GM12878 (cell line): ENCODE data around the gene CFAP99. TPM values are rescaled to one million over a fixed set of nuclear protein-coding genes. Genes with fewer than 3 reads are reported as not detected.

Experiments
- ATAC-seq: fragments of 200-7000 bp; cut with Tn5 transposase; 3 replicates; pipeline ENCODE4 v1.9.1; 2020; ENCODE audit warnings: mild to moderate bottlenecking, moderate library complexity
- BruUV-seq: library from RNA; stranded (reverse); fragments of 400-500 nt; replicated peaks from 2 replicates; lab custom pipeline; 2021; lab: Mats Ljungman, UMichigan
- CTCF ChIA-PET: fragments of 300-600 bp; sonication (Branson Sonifier 250); formaldehyde crosslinking; extraction: SDS; loops from one replicate; lab custom pipeline; 2021; ENCODE audit warnings: inconsistent platforms; lab: Yijun Ruan, JAX
- POLR2A ChIA-PET: fragments of 350-600 bp; formaldehyde crosslinking; extraction: SDS; loops from one replicate; lab custom pipeline; 2021; ENCODE audit warnings: inconsistent platforms; lab: Charles Lee
- RAD21 ChIA-PET: fragments of 300-600 bp; sonication (Branson Sonifier 250); formaldehyde crosslinking; loops from one replicate; lab custom pipeline; 2023; ENCODE audit warnings: antibody characterized with exemption; ENCODE audit not compliant: unreplicated experiment; lab: Charles Lee
- SMC1A ChIA-PET: fragments of 300-600 bp; sonication (Branson Sonifier 250); formaldehyde crosslinking; loops from one replicate; lab custom pipeline; 2023; ENCODE audit not compliant: unreplicated experiment, uncharacterized antibody; lab: Charles Lee
- DNase-seq: peaks from one replicate; pipeline ENCODE4 v3.0.0-alpha.2; 2011; ENCODE audit warnings: low read depth, low spot score
- FAIRE-seq: peaks from 3 replicates; lab custom pipeline; 2011; peaks lifted over from hg19 to GRCh38; lab: Jason Lieb, UNC
- H2AFZ ChIP-seq: 2 replicates; pipeline ENCODE4 v1.6.0; 2011; ENCODE audit warnings: low read depth, low read length, control low read depth; ENCODE audit not compliant: control insufficient read depth
- H3K27ac ChIP-seq: 2 replicates; pipeline ENCODE4 v1.5.1; 2011; ENCODE audit warnings: control low read depth; ENCODE audit not compliant: control insufficient read depth, insufficient read depth
- H3K27me3 ChIP-seq, 2 experiments: replicated peaks in 1 of 2; 2 replicates each; pipeline versions ENCODE4 v1.6.0 to v1.6.1; 2011; ENCODE audit warnings: low read length in 1 of 2; ENCODE audit not compliant: control insufficient read depth in 2 of 2, insufficient read depth in 2 of 2
- H3K36me3 ChIP-seq, 2 experiments: 2 replicates each; pipeline ENCODE4 v1.5.1; 2011; ENCODE audit warnings: low read length in 1 of 2; ENCODE audit not compliant: control insufficient read depth in 2 of 2, insufficient read depth in 2 of 2
- H3K4me1 ChIP-seq: 2 replicates; pipeline ENCODE4 v1.6.1; 2011; ENCODE audit warnings: mild to moderate bottlenecking, low read length, moderate library complexity, mixed read lengths; ENCODE audit not compliant: control insufficient read depth, insufficient read depth
- H3K4me2 ChIP-seq: 2 replicates; pipeline ENCODE4 v1.6.0; 2011; ENCODE audit warnings: control low read depth; ENCODE audit not compliant: control insufficient read depth, insufficient read depth
- H3K4me3 ChIP-seq: fragments of 200-600 bp; sonication (generic); 2 replicates; pipeline ENCODE4 v1.5.1; 2016
- H3K79me2 ChIP-seq: 2 replicates; pipeline ENCODE4 v1.6.0; 2011; ENCODE audit warnings: low read length; ENCODE audit not compliant: control insufficient read depth, insufficient read depth
- H3K9ac ChIP-seq: 2 replicates; pipeline ENCODE4 v1.8.0; 2011; ENCODE audit warnings: low read length, control low read depth, mixed read lengths; ENCODE audit not compliant: control insufficient read depth, insufficient read depth
- H3K9me3 ChIP-seq: replicated peaks from 3 replicates; pipeline ENCODE4 v1.5.1; 2011; ENCODE audit warnings: mild to moderate bottlenecking, low read length; ENCODE audit not compliant: control insufficient read depth, insufficient read depth
- H4K20me1 ChIP-seq: 2 replicates; pipeline ENCODE4 v1.6.0; 2011; ENCODE audit not compliant: control insufficient read depth, insufficient read depth
- CBX3 ChIP-seq: fragments of 200-600 bp; sonication (generic); IDR thresholded peaks from 2 replicates; pipeline ENCODE4 v1.6.1; 2016; ENCODE audit warnings: low read depth, borderline replicate concordance
- ESRRA ChIP-seq: IDR thresholded peaks from 2 replicates; pipeline ENCODE4 v1.6.1; 2012; ENCODE audit warnings: mild to moderate bottlenecking, low read length, improper control_type of control experiment
- IKZF1 ChIP-seq: fragments of 450-650 bp; conservative IDR thresholded peaks from 2 replicates; pipeline ENCODE4 v1.6.1; 2017; ENCODE audit warnings: antibody characterized with exemption, mild to moderate bottlenecking
- KAT2A ChIP-seq: conservative IDR thresholded peaks from 2 replicates; pipeline ENCODE4 v1.6.1; 2011; ENCODE audit warnings: low read depth, low read length; ENCODE audit not compliant: control insufficient read depth
- NR2C1 ChIP-seq: fragments of 450-650 bp; IDR thresholded peaks from 2 replicates; pipeline ENCODE4 v1.6.1; 2017; ENCODE audit warnings: antibody characterized with exemption, mild to moderate bottlenecking, moderate library complexity
- POU2F2 ChIP-seq: IDR thresholded peaks from 3 replicates; pipeline ENCODE4 v1.6.1; 2011; ENCODE audit warnings: low read depth, mild to moderate bottlenecking, low read length, borderline replicate concordance
- RB1 ChIP-seq: fragments of 450-650 bp; formaldehyde crosslinking; IDR thresholded peaks from 2 replicates; pipeline ENCODE4 v1.6.1; 2017; ENCODE audit warnings: mild to moderate bottlenecking, borderline replicate concordance
- RBBP5 ChIP-seq: fragments of 200-600 bp; sonication (generic); conservative IDR thresholded peaks from 2 replicates; pipeline ENCODE4 v1.6.1; 2016
- SREBF2 ChIP-seq: IDR thresholded peaks from 2 replicates; pipeline ENCODE4 v1.6.1; 2012; ENCODE audit warnings: mild to moderate bottlenecking, low read length
- USF2 ChIP-seq: IDR thresholded peaks from 2 replicates; pipeline ENCODE4 v1.6.1; 2011; ENCODE audit warnings: low read depth, low read length, improper control_type of control experiment, borderline replicate concordance
- YBX1 ChIP-seq: fragments of 450-650 bp; IDR thresholded peaks from 2 replicates; pipeline ENCODE4 v1.6.1; 2016; ENCODE audit warnings: antibody characterized with exemption
- ZBTB4 ChIP-seq: fragments of 450-650 bp; formaldehyde crosslinking; IDR thresholded peaks from 2 replicates; pipeline ENCODE4 v1.4.0; 2022; ENCODE audit warnings: mild to moderate bottlenecking, moderate library complexity
- ZNF217 ChIP-seq: fragments of 450-650 bp; IDR thresholded peaks from 2 replicates; pipeline ENCODE4 v1.6.1; 2017; ENCODE audit warnings: antibody characterized with exemption, mild to moderate bottlenecking
- WGBS: methylation state at CpG from one replicate; pipeline ENCODE4 v1.1.6; 2016; ENCODE audit warnings: low lambda C conversion rate; ENCODE audit not compliant: insufficient replicate concordance, insufficient coverage; ENCODE audit errors: missing lambda C conversion rate; 5-methylcytosine and 5-hydroxymethylcytosine counted together
- in situ Hi-C: fragments of 300-500 bp; cut with MboI; formaldehyde crosslinking; loops from 9 replicates; pipeline ENCODE4 v1.14.3; 2018; ENCODE audit warnings: mixed read lengths
- intact Hi-C: fragments of 100-400 bp; cut with micrococcal nuclease; formaldehyde crosslinking; loops from one replicate; pipeline ENCODE4 v1.14.2; 2022; ENCODE audit not compliant: unreplicated experiment
- polyA plus RNA-seq, 11 experiments: library from polyadenylated mRNA; depleted of rRNA in 4 of 11; unstranded in 6 of 11; stranded (reverse) in 5 of 11; fragments of >200 nt; fragmentation: Nextera tagmentation in 4 of 11; fragmentation: Illumina TruSeq in 1 of 11; extraction: Ambion mirVana in 4 of 11; extraction: Trizol in 1 of 11; gene quantifications; 1 replicate in 1 of 11; 2 replicates in 10 of 11; pipeline versions ENCODE4 v1.2.1 to v1.2.3, GENCODE V29; 2011 to 2016; ENCODE audit warnings: inconsistent platforms in 2 of 11, missing spikeins in 2 of 11, low read depth in 1 of 11
- total RNA-seq, 4 experiments: library from RNA; depleted of rRNA in 3 of 4; stranded (reverse); fragments of >200 nt in 3 of 4; fragmentation: Illumina TruSeq in 1 of 4; extraction: Trizol in 1 of 4; gene quantifications; 2 replicates each; pipeline versions ENCODE4 v1.2.1 to v1.2.3, GENCODE V29; 2013 to 2021
- TF ChIP-seq, protein P1 (sequence below): fragments of 450-650 bp; conservative IDR thresholded peaks from 2 replicates; pipeline ENCODE4 v1.6.1; 2017; ENCODE audit warnings: mild to moderate bottlenecking, moderate library complexity
- TF ChIP-seq, protein P2 (sequence below): IDR thresholded peaks from 2 replicates; pipeline ENCODE4 v1.6.1; 2011; ENCODE audit warnings: mild to moderate bottlenecking, low read depth, low read length, moderate library complexity; ENCODE audit not compliant: insufficient replicate concordance
- TF ChIP-seq, protein P3 (sequence below): fragments of 450-650 bp; IDR thresholded peaks from 2 replicates; pipeline ENCODE4 v1.6.1; 2017; ENCODE audit warnings: low read depth, mild to moderate bottlenecking, moderate library complexity

Gene CFAP99
- total and polyA plus RNA-seq, 10 of the 15 experiments (the other 5 are each of a cell fraction or from before 2014, with no cell fraction given): not detected

- no peaks in the 10 kb centered on the region for H3K79me2 ChIP-seq
- no peak overlapping the region for H3K4me3 ChIP-seq
- ATAC-seq (no peak), DNase-seq (no peak), FAIRE-seq (no peak)
- in situ Hi-C loops (no loop called here), intact Hi-C loops (no loop called here)
- no peak overlapping the region for H3K4me2 ChIP-seq
- ChIA-PET POLR2A (no interaction called here), CTCF (interaction anchor here (0.6 kb wide), 1 partner anchor 8 kb away, joined by 5 read pairs; no protein-coding TSS in a partner anchor), SMC1A (no interaction called here), RAD21 (no interaction called here)
- no peak overlapping the region for H3K27ac ChIP-seq
- 65% methylated on average over 15 of the region's 15 CpGs for WGBS
- H4K20me1 ChIP-seq: no peaks in the 10 kb centered on the region
- no peaks in the 10 kb centered on the region for H3K9me3 ChIP-seq
- H2AFZ ChIP-seq: no peak overlapping the region
- peaks cover 22% of the 10 kb centered on the region for H3K4me1 ChIP-seq
- H3K36me3 ChIP-seq: no peaks in the 10 kb centered on the region
- BruUV-seq: no TSS peak
- no peak overlapping the region for H3K9ac ChIP-seq
- no peaks in the 10 kb centered on the region for H3K27me3 ChIP-seq
- no peak for TF ChIP-seq RB1
- no peak for TF ChIP-seq USF2
- TF ChIP-seq, protein P1, sequence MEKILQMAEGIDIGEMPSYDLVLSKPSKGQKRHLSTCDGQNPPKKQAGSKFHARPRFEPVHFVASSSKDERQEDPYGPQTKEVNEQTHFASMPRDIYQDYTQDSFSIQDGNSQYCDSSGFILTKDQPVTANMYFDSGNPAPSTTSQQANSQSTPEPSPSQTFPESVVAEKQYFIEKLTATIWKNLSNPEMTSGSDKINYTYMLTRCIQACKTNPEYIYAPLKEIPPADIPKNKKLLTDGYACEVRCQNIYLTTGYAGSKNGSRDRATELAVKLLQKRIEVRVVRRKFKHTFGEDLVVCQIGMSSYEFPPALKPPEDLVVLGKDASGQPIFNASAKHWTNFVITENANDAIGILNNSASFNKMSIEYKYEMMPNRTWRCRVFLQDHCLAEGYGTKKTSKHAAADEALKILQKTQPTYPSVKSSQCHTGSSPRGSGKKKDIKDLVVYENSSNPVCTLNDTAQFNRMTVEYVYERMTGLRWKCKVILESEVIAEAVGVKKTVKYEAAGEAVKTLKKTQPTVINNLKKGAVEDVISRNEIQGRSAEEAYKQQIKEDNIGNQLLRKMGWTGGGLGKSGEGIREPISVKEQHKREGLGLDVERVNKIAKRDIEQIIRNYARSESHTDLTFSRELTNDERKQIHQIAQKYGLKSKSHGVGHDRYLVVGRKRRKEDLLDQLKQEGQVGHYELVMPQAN: no peak
- TF ChIP-seq KAT2A: no peak
- no peak for TF ChIP-seq ZNF217
- no peak for TF ChIP-seq NR2C1
- no peak for TF ChIP-seq CBX3
- TF ChIP-seq IKZF1: no peak
- no peak for TF ChIP-seq ESRRA
- TF ChIP-seq, protein P2, sequence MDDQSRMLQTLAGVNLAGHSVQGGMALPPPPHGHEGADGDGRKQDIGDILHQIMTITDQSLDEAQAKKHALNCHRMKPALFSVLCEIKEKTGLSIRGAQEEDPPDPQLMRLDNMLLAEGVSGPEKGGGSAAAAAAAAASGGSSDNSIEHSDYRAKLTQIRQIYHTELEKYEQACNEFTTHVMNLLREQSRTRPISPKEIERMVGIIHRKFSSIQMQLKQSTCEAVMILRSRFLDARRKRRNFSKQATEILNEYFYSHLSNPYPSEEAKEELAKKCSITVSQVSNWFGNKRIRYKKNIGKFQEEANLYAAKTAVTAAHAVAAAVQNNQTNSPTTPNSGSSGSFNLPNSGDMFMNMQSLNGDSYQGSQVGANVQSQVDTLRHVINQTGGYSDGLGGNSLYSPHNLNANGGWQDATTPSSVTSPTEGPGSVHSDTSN: no peak
- TF ChIP-seq YBX1: no peak
- TF ChIP-seq, protein P3, sequence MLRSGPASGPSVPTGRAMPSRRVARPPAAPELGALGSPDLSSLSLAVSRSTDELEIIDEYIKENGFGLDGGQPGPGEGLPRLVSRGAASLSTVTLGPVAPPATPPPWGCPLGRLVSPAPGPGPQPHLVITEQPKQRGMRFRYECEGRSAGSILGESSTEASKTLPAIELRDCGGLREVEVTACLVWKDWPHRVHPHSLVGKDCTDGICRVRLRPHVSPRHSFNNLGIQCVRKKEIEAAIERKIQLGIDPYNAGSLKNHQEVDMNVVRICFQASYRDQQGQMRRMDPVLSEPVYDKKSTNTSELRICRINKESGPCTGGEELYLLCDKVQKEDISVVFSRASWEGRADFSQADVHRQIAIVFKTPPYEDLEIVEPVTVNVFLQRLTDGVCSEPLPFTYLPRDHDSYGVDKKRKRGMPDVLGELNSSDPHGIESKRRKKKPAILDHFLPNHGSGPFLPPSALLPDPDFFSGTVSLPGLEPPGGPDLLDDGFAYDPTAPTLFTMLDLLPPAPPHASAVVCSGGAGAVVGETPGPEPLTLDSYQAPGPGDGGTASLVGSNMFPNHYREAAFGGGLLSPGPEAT: no peak
- TF ChIP-seq ZBTB4 (CRISPR knock-in tag): no peak
- no peak for TF ChIP-seq SREBF2
- TF ChIP-seq POU2F2: no peak
- TF ChIP-seq RBBP5: no peak
Observed at GRCh38 chr4:2408401-2408958, 10.3 kb upstream of the CFAP99 start.
